ENCODE measurements around the gene BCL3. TPM values are rescaled to one million over a fixed set of nuclear protein-coding genes. Genes with fewer than 3 reads are reported as not detected.

The BCL3 gene
- total and polyA plus RNA-seq, 2 of the 13 experiments (the other 11 are each of a cell fraction or from before 2014, with no cell fraction given) = 2.3 to 4.0 TPM

- TF ChIP-seq, protein P1, sequence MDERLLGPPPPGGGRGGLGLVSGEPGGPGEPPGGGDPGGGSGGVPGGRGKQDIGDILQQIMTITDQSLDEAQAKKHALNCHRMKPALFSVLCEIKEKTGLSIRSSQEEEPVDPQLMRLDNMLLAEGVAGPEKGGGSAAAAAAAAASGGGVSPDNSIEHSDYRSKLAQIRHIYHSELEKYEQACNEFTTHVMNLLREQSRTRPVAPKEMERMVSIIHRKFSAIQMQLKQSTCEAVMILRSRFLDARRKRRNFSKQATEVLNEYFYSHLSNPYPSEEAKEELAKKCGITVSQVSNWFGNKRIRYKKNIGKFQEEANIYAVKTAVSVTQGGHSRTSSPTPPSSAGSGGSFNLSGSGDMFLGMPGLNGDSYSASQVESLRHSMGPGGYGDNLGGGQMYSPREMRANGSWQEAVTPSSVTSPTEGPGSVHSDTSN (CRISPR knock-in tag; IDR thresholded peaks at IDR 0.05) = no peak
- TF ChIP-seq THAP9 (CRISPR knock-in tag; IDR thresholded peaks at IDR 0.05; ENCODE audit: borderline replicate concordance) (no peak), ARID5B (CRISPR knock-in tag; IDR thresholded peaks at IDR 0.05) (peak; percentile 82), EEA1 (CRISPR knock-in tag; IDR thresholded peaks at IDR 0.05; ENCODE audit: borderline replicate concordance) (no peak), FOXK2 (IDR thresholded peaks at IDR 0.05) (no peak), EP300 (IDR thresholded peaks at IDR 0.05; ENCODE audit: low read depth in 2 of 2, low read length in 2 of 2) (peak in 1 of 2 experiments; percentile 90; a peak in 2 of 4 replicates), EP300 (CRISPR knock-in tag; IDR thresholded peaks at IDR 0.05; ENCODE audit: borderline replicate concordance) (peak; percentile 76; the same call in 1 of the 2 replicates), ZNF574 (CRISPR knock-in tag; IDR thresholded peaks at IDR 0.05) (peak; percentile 56)
- TF ChIP-seq, protein P2, sequence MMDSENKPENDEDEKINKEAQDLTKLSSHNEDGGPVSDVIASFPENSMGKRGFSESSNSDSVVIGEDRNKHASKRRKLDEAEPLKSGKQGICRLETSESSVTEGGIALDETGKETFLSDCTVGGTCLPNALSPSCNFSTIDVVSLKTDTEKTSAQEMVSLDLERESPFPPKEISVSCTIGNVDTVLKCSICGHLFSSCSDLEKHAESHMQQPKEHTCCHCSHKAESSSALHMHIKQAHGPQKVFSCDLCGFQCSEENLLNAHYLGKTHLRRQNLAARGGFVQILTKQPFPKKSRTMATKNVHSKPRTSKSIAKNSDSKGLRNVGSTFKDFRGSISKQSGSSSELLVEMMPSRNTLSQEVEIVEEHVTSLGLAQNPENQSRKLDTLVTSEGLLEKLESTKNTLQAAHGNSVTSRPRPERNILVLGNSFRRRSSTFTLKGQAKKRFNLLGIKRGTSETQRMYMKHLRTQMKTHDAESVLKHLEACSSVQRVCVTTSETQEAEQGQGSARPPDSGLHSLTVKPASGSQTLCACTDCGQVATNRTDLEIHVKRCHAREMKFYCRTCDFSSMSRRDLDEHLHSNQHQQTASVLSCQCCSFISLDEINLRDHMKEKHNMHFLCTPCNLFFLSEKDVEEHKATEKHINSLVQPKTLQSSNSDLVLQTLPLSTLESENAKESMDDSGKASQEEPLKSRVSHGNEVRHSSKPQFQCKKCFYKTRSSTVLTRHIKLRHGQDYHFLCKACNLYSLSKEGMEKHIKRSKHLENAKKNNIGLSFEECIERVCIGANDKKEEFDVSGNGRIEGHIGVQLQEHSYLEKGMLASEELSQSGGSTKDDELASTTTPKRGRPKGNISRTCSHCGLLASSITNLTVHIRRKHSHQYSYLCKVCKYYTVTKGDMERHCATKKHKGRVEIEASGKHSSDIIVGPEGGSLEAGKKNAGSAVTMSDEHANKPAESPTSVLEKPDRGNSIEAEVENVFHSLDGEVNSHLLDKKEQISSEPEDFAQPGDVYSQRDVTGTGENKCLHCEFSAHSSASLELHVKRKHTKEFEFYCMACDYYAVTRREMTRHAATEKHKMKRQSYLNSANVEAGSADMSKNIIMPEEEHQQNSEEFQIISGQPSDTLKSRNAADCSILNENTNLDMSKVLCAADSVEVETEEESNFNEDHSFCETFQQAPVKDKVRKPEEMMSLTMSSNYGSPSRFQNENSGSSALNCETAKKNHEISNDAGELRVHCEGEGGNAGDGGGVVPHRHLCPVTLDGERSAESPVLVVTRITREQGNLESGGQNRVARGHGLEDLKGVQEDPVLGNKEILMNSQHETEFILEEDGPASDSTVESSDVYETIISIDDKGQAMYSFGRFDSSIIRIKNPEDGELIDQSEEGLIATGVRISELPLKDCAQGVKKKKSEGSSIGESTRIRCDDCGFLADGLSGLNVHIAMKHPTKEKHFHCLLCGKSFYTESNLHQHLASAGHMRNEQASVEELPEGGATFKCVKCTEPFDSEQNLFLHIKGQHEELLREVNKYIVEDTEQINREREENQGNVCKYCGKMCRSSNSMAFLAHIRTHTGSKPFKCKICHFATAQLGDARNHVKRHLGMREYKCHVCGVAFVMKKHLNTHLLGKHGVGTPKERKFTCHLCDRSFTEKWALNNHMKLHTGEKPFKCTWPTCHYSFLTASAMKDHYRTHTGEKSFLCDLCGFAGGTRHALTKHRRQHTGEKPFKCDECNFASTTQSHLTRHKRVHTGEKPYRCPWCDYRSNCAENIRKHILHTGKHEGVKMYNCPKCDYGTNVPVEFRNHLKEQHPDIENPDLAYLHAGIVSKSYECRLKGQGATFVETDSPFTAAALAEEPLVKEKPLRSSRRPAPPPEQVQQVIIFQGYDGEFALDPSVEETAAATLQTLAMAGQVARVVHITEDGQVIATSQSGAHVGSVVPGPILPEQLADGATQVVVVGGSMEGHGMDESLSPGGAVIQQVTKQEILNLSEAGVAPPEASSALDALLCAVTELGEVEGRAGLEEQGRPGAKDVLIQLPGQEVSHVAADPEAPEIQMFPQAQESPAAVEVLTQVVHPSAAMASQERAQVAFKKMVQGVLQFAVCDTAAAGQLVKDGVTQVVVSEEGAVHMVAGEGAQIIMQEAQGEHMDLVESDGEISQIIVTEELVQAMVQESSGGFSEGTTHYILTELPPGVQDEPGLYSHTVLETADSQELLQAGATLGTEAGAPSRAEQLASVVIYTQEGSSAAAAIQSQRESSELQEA (CRISPR knock-in tag; IDR thresholded peaks at IDR 0.05; ENCODE audit: not compliant biosample characterization) = no peak
Measured at GRCh38 chr19:44796701-44797115, 48.2 kb downstream of the BCL3 start (continued).
